ENCODE data around the gene ABHD16A. TPM values are rescaled to one million over a fixed set of nuclear protein-coding genes. Genes with fewer than 3 reads are reported as not detected.

Gene ABHD16A
- total RNA-seq, 4 donors from 2014 or later, result 39.2 to 82.9 (median 57.5) TPM

GRCh38 chr6:31728767-31729514, 25.8 kb upstream of the ABHD16A start, which contains the start of gene DDAH2:
TSS of gene DDAH2 (minus strand) at chr6:31729299. CDS start at chr6:31729161, 138 bp downstream.
- ATAC-seq (peak; percentile 27 to 49), DNase-seq (no peak)
- in situ Hi-C loops (cut with MboI; ENCODE audit: low sequenced_read_pairs in 4 of 4), result no loop called here
- no peaks in the 10 kb centered on the region for H3K9me3 ChIP-seq
- peaks cover 0 to 15% of the 10 kb centered on the region in 2 donors for H3K36me3 ChIP-seq
- TF ChIP-seq POLR2A (IDR thresholded peaks at IDR 0.05) (no peak), CTCF (IDR thresholded peaks at IDR 0.05 in 4 of 5, conservative IDR thresholded peaks at IDR 0.05 in 1 of 5) (peak in 1 of 5 experiments; percentile 58)
- peak within 1 kb of the TSS; percentile 78 to 92 (median 88) for H3K27ac ChIP-seq
- H3K4me1 ChIP-seq, result peaks cover 7 to 8% of the 10 kb centered on the region in 2 donors
- peaks cover 0 to 3% (median 0%) of the 10 kb centered on the region in 3 donors for H3K27me3 ChIP-seq
- H3K4me3 ChIP-seq, result peak within 1 kb of the TSS; percentile 62 to 95 (median 85)
- intact Hi-C loops (cut with DNase I; ENCODE audit: low total_unique reads), result loop anchor here (1.0 kb wide), 1 partner anchor 26 kb away; the partner anchor contains the start of gene ABHD16A

GRCh38 chr6:31727717-31728671, 24.9 kb upstream of the ABHD16A start:
- intact Hi-C loops (cut with DNase I; ENCODE audit: low total_unique reads) (no loop called here), in situ Hi-C loops (cut with MboI; ENCODE audit: low sequenced_read_pairs in 4 of 4) (no loop called here)
- peak overlapping the region; percentile 78 to 92 (median 88) for H3K27ac ChIP-seq
- peaks cover 0 to 7% of the 10 kb centered on the region in 2 donors for H3K36me3 ChIP-seq
- peaks cover 0 to 3% (median 0%) of the 10 kb centered on the region in 3 donors for H3K27me3 ChIP-seq
- H3K4me3 ChIP-seq, result peak overlapping the region; percentile 62 to 95 (median 85)
- H3K4me1 ChIP-seq, result peaks cover 7 to 8% of the 10 kb centered on the region in 2 donors
- no peaks in the 10 kb centered on the region for H3K9me3 ChIP-seq
- DNase-seq, result no peak
- TF ChIP-seq POLR2A (IDR thresholded peaks at IDR 0.05), result no peak
- TF ChIP-seq CTCF (IDR thresholded peaks at IDR 0.05 in 4 of 5, conservative IDR thresholded peaks at IDR 0.05 in 1 of 5), result no peak
- no peak for ATAC-seq

DNA sequence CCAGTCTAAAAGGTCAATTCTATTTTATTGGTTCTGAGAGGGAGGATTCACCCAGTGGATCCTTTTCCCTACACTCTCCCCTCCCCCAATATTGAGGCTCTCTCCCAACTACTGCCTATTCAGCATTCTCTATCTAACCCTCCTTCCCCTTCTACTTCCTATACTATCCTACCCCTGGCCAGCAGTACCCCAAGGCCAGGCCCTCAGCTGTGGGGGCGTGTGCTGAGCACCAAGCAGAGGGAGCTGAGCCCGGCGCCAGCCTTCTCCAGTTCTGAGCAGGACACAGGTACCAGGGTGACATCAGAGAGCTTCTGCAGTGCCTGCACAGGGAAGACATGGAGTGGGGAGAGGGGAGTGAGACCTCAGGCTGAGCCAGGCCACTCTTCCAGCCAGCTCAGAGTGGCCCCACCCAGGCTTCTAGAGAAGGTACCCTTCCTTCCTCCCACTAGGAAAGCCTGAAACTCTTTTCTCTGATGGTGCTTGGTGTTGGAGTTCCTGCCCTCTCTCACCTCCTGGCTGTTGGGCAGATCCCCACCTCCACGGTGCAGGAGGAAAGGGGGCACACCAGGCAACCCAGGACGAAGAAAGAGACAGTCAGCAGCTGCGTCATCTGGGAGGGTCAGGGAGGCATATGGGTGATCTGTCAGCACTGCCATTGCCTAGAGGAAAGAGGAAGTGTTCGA, 24.1 kb upstream of the ABHD16A start:
- H3K4me1 ChIP-seq, result peaks cover 7 to 8% of the 10 kb centered on the region in 2 donors
- ATAC-seq, result no peak
- H3K36me3 ChIP-seq, result no peaks in the 10 kb centered on the region

More for the DNA sequence above, 24.1 kb upstream of the ABHD16A start:
- peaks cover 0 to 3% (median 0%) of the 10 kb centered on the region in 3 donors for H3K27me3 ChIP-seq
- TF ChIP-seq POLR2A (IDR thresholded peaks at IDR 0.05), result no peak
- TF ChIP-seq CTCF (IDR thresholded peaks at IDR 0.05 in 4 of 5, conservative IDR thresholded peaks at IDR 0.05 in 1 of 5), result no peak
- H3K27ac ChIP-seq, result peak overlapping the region in 1 of 4 donors; percentile 88
- in situ Hi-C loops (cut with MboI; ENCODE audit: low sequenced_read_pairs in 4 of 4) (no loop called here), intact Hi-C loops (cut with DNase I; ENCODE audit: low total_unique reads) (no loop called here)
- DNase-seq, result no peak
- H3K9me3 ChIP-seq, result no peaks in the 10 kb centered on the region
- no peak overlapping the region for H3K4me3 ChIP-seq
